Ovary (tissue), 9 donors: Measurements from ENCODE around the gene CCL14. TPM values are rescaled to one million over a fixed set of nuclear protein-coding genes. Genes with fewer than 3 reads are reported as not detected.

Source experiments
- DNase-seq, 5 donors: peaks; one replicate each; pipeline ENCODE4 v3.0.0-alpha.2; 2019 to 2020
- H3K27ac ChIP-seq, 2 donors: fragments of 200-600 bp; one replicate each; pipeline versions ENCODE4 v1.5.1 to v1.8.0; 2019 to 2022
- H3K27me3 ChIP-seq: fragments of 200-600 bp; one replicate; pipeline ENCODE4 v1.8.0; 2022
- H3K36me3 ChIP-seq: fragments of 200-600 bp; sonication (generic); one replicate; pipeline ENCODE4 v1.5.1; 2019
- H3K4me1 ChIP-seq: one replicate; pipeline ENCODE4 v1.8.1; 2013; ENCODE audit warnings: mild to moderate bottlenecking, moderate library complexity; ENCODE audit not compliant: insufficient read depth
- H3K4me3 ChIP-seq: fragments of 200-600 bp; sonication (generic); one replicate; pipeline ENCODE4 v1.5.1; 2017
- H3K9me3 ChIP-seq, 2 donors: fragments of 200-600 bp in 1 of 2; sonication (generic) in 1 of 2; one replicate each; pipeline versions ENCODE4 v1.5.1 to v1.8.1; 2013 to 2019; ENCODE audit warnings: mild to moderate bottlenecking in 1 of 2, moderate library complexity in 1 of 2
- EP300 ChIP-seq: sonication (generic); formaldehyde crosslinking; IDR thresholded peaks from one replicate; pipeline ENCODE4 v1.6.1; 2017; ENCODE audit warnings: antibody characterized with exemption
- POLR2A ChIP-seq: fragments of 450-650 bp; IDR thresholded peaks from one replicate; pipeline ENCODE4 v1.6.1; 2017; ENCODE audit warnings: antibody characterized with exemption, mild to moderate bottlenecking, moderate library complexity
- WGBS, 3 donors: extraction: QIAGEN DNeasy Blood & Tissue Kit in 1 of 3; methylation state at CpG; one replicate each; pipeline versions ENCODE4 v1.1.5 to v1.1.7; 2013 to 2017; 5-methylcytosine and 5-hydroxymethylcytosine counted together
- intact Hi-C, 4 donors: fragments of 100-400 bp; cut with DNase I; formaldehyde crosslinking; loops; one replicate each; pipeline versions ENCODE4 v1.11.0 to v1.15.1; 2022 to 2023
- polyA plus RNA-seq, 2 donors: library from polyadenylated mRNA; stranded (reverse); fragments of 200-250 nt in 1 of 2; fragments of 350-450 nt in 1 of 2; fragmentation: Illumina TruSeq in 1 of 2; extraction: RNeasy Lipid Tissue Mini Kit (QIAGEN cat#74804) in 1 of 2; gene quantifications; one replicate each; pipeline ENCODE4 v1.2.3, GENCODE V29; 2013 to 2014
- total RNA-seq, 7 donors: library from RNA; depleted of rRNA in 2 of 7; stranded (reverse); fragments of >200 nt in 2 of 7; fragmentation: NEBNext Ultra II Directional in 3 of 7; extraction: Animal tissue kit (Norgen Biotek cat#: 25700) in 3 of 7; gene quantifications; one replicate each; pipeline versions ENCODE4 v1.1.0 to v1.2.4, GENCODE V29; 2016 to 2023
- TF ChIP-seq, protein P1 (sequence below), 3 donors: fragments of 450-650 bp in 2 of 3; fragments of 200-600 bp in 1 of 3; IDR thresholded peaks; one replicate each; pipeline versions ENCODE4 v1.5.1 to v1.8.0; 2016 to 2022; ENCODE audit warnings: antibody characterized with exemption in 3 of 3, mild to moderate bottlenecking in 1 of 3
- donor health status: DM: no; HTN: no; CAD: no; lungs with moderate emphysema.
- donor health status: DM: no; HTN: no; CAD: no.
- donor health status: Bipolar disorder and iron deficiency.
- donor health status: DM: yes; HTN: yes; CAD: no.
- donor health status: DM: no; HTN: no; CAD: no.
- donor health status: DM: yes; HTN: yes; CAD: no.

CCL14 gene
- total and polyA plus RNA-seq, 9 donors: 3.3 to 411 (median 15.1) TPM

DNA sequence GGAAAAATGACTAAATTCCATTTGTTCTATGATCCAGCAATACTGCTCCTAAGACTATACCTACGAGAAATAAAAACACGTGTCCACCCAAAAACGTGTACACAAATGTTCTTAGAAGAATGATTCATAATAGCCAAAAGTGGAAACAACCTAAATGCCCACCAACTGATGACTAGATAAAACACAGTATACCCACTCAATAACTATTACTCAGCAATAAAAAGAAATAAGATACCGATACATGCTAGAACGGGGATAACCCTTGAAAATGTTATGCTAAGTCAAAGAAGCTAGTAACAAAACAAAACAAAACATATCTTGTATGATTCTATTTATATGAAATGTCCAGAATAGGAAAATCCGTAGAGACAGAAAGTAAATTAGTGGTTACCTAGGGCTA lies 22.9 kb downstream of the CCL14 start:
- Histone ChIP-seq H3K4me1 (no peaks in the 10 kb centered on the region), H3K36me3 (no peaks in the 10 kb centered on the region), H3K4me3 (no peak overlapping the region), H3K27me3 (no peaks in the 10 kb centered on the region), H3K9me3 (no peaks in the 10 kb centered on the region), H3K27ac (no peak overlapping the region)
- intact Hi-C loops: no loop called here
- no peak for DNase-seq
- TF ChIP-seq POLR2A: no peak
- no peak for TF ChIP-seq EP300
- TF ChIP-seq, protein P1, sequence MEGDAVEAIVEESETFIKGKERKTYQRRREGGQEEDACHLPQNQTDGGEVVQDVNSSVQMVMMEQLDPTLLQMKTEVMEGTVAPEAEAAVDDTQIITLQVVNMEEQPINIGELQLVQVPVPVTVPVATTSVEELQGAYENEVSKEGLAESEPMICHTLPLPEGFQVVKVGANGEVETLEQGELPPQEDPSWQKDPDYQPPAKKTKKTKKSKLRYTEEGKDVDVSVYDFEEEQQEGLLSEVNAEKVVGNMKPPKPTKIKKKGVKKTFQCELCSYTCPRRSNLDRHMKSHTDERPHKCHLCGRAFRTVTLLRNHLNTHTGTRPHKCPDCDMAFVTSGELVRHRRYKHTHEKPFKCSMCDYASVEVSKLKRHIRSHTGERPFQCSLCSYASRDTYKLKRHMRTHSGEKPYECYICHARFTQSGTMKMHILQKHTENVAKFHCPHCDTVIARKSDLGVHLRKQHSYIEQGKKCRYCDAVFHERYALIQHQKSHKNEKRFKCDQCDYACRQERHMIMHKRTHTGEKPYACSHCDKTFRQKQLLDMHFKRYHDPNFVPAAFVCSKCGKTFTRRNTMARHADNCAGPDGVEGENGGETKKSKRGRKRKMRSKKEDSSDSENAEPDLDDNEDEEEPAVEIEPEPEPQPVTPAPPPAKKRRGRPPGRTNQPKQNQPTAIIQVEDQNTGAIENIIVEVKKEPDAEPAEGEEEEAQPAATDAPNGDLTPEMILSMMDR (IDR thresholded peaks at IDR 0.05): no peak
- 70 to 82% (median 73%) methylated on average over 6 of the region's 6 CpGs for WGBS, 3 donors

DNA sequence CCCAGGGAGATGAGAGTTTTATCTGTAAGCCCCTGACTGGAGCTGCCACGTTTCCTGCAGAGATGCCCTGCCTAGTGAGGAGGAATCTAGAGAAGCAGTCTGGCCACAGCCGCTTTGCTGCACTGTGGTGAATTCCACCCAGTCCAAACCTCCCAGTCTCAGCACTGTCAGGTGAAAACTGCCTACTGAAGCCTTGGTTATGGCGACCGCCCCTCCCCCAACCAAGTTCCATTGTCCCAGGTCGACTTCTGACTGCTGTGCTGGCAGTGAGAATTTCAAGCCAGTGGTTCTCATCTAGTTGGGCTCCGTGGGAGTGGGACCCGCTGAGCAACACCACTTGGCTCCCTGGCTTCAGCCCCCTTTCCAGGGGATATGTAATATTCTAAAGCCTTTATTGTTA lies 32.8 kb downstream of the CCL14 start:
- no peak for DNase-seq
- 56 to 59% (median 57%) methylated on average over 6 to 7 of the region's 7 CpGs for WGBS, 3 donors
- Histone ChIP-seq H3K27ac (no peak overlapping the region), H3K4me1 (no peaks in the 10 kb centered on the region), H3K36me3 (no peaks in the 10 kb centered on the region), H3K27me3 (no peaks in the 10 kb centered on the region), H3K4me3 (no peak overlapping the region), H3K9me3 (no peaks in the 10 kb centered on the region)
- intact Hi-C loops: no loop called here
- TF ChIP-seq EP300 (no peak), POLR2A (no peak)
- TF ChIP-seq, protein P1 (IDR thresholded peaks at IDR 0.05): no peak

DNA sequence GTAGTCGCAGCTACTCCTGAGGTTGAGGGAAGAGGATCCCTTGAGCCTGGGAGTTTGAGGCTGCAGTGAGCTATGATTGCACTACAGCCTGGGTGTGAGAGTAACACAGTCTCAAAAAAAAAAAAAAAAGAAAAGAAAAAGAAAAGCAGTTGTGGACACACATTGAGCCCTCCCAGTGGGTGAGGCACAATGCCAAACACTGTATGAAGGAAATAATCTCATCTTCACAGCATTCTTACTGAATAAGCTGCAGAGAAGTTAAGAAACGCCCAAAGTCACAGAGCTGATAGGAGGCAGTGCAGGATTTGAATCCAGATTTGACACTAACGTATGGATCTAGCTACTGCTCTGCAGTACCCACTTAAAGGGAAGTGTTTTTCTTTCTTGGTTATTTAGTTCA lies 37.1 kb downstream of the CCL14 start:
- Histone ChIP-seq H3K4me1 (no peaks in the 10 kb centered on the region), H3K27me3 (no peaks in the 10 kb centered on the region), H3K4me3 (no peak overlapping the region), H3K9me3 (no peaks in the 10 kb centered on the region), H3K27ac (no peak overlapping the region), H3K36me3 (no peaks in the 10 kb centered on the region)
- 58 to 75% (median 65%) methylated on average over 3 of the region's 3 CpGs for WGBS, 3 donors
- intact Hi-C loops: no loop called here
- no peak for DNase-seq
- TF ChIP-seq, protein P1 (IDR thresholded peaks at IDR 0.05): no peak
- TF ChIP-seq POLR2A (no peak), EP300 (no peak)

DNA sequence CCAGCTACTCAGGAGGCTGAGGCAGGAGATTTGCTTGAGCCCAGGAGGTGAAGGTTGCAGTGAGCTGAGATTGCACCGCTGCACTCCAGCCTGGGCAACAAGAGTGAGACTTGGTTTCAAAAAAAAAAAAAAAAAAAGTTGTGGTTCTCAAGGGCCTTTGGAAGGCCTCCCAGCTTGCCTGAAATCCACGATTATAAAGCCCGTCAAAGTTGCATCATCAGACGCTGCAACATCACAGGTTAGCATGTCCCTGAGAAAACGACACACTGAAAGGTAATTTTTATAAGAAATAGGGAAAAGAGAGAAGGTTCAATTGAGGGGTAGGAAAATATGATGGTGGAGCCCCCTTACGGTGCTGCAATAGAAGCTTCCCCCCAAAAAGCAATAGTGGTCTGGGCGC lies 38.4 kb downstream of the CCL14 start:
- intact Hi-C loops: no loop called here
- H3K36me3 ChIP-seq: no peaks in the 10 kb centered on the region
- H3K27ac ChIP-seq: no peak overlapping the region
- no peaks in the 10 kb centered on the region for H3K27me3 ChIP-seq
- no peaks in the 10 kb centered on the region for H3K9me3 ChIP-seq
- 89 to 90% (median 89%) methylated on average over 7 of the region's 7 CpGs for WGBS, 3 donors
- no peak overlapping the region for H3K4me3 ChIP-seq
- TF ChIP-seq POLR2A (no peak), EP300 (no peak)
- TF ChIP-seq, protein P1 (IDR thresholded peaks at IDR 0.05): no peak
- DNase-seq: no peak
- H3K4me1 ChIP-seq: no peaks in the 10 kb centered on the region
